ENCODE data around the gene RXRA. TPM values are rescaled to one million over a fixed set of nuclear protein-coding genes. Genes with fewer than 3 reads are reported as not detected.

RXRA gene
- total RNA-seq, 1 donor from 2014 or later: 16.8 TPM

GRCh38 chr9:134486143-134486591 lies 159.9 kb downstream of the RXRA start:
- DNase-seq (ENCODE audit: low read depth): no peak
- FAIRE-seq: no peak
- TF ChIP-seq CTCF (IDR thresholded peaks at IDR 0.05; ENCODE audit: insufficient read depth, low read length, severe bottlenecking): no peak
- Histone ChIP-seq H3K4me3 (ENCODE audit: low read depth, low read length) (no peak overlapping the region), H3K36me3 (ENCODE audit: control insufficient read depth, insufficient read depth, low read length) (no peaks in the 10 kb centered on the region), H3K27me3 (ENCODE audit: control insufficient read depth, insufficient read depth, low read length) (no peaks in the 10 kb centered on the region)

DNA sequence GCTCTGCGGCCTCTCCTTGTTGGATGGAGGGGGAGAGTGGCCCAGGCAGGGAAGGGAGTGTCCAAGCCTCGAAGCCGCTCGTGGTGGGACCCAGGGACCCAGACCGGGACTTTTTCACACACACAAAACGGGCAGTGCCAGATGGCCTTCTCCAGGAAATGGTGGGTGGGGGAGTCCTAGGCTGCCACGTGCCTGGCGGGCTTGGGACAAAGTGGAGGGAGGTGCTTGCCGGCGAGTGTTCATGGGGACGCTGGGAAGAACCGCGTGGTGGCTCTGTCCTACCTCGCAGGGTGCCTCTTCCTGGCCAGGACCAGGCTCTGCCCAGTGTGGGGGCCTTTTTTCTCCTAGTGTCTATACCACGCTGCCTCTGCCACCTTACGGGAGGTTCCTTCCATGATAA lies 160.3 kb downstream of the RXRA start:
- FAIRE-seq: no peak

More for the DNA sequence above, 160.3 kb downstream of the RXRA start:
- no peaks in the 10 kb centered on the region for H3K27me3 ChIP-seq (ENCODE audit: control insufficient read depth, insufficient read depth, low read length)
- H3K36me3 ChIP-seq (ENCODE audit: control insufficient read depth, insufficient read depth, low read length): no peaks in the 10 kb centered on the region
- H3K4me3 ChIP-seq (ENCODE audit: low read depth, low read length): no peak overlapping the region
- TF ChIP-seq CTCF (IDR thresholded peaks at IDR 0.05; ENCODE audit: insufficient read depth, low read length, severe bottlenecking): no peak
- no peak for DNase-seq (ENCODE audit: low read depth)

Other genes starting within 250 kb of the RXRA start
- 16.1 TPM in 2 replicates for gene WDR5, start 190.4 kb upstream of the RXRA start, total RNA-seq
- gene RNU6ATAC, start 161.9 kb upstream of the RXRA start, total RNA-seq: not detected in 2 replicates

Data from bronchial epithelial cell (primary cell).